Subcutaneous adipose tissue (tissue), 4 donors: ENCODE measurements around the gene PPP2R2B. TPM values are rescaled to one million over a fixed set of nuclear protein-coding genes. Genes with fewer than 3 reads are reported as not detected.

ENCODE experiments used
- CTCF ChIP-seq: fragments of 450-650 bp; IDR thresholded peaks from one replicate; pipeline ENCODE4 v1.5.1; 2016; ENCODE audit warnings: low read depth, mild to moderate bottlenecking, control low read depth, antibody characterized with exemption, moderate library complexity
- total RNA-seq, 4 donors: library from RNA; depleted of rRNA; stranded (reverse); fragments of >200 nt; gene quantifications; one replicate each; pipeline ENCODE4 v1.1.0, GENCODE V29; 2016

The PPP2R2B gene
- total RNA-seq, 4 donors from 2014 or later, result 0.34 to 0.66 TPM; not detected in 2

GRCh38 chr5:146618434-146618833, 260.1 kb downstream of the PPP2R2B start:
- no peak for TF ChIP-seq CTCF

- no peak for TF ChIP-seq CTCF
Measured at GRCh38 chr5:146607659-146608332, 270.8 kb downstream of the PPP2R2B start.

- no peak for TF ChIP-seq CTCF
Measured at GRCh38 chr5:146606893-146607292, 271.7 kb downstream of the PPP2R2B start.

- TF ChIP-seq CTCF, result no peak
Measured at GRCh38 chr5:146600376-146600775, 278.2 kb downstream of the PPP2R2B start.

- no peak for TF ChIP-seq CTCF
Measured at GRCh38 chr5:146599261-146599660, 279.3 kb downstream of the PPP2R2B start.

GRCh38 chr5:146595088-146595487, 283.5 kb downstream of the PPP2R2B start:
- TF ChIP-seq CTCF, result no peak

GRCh38 chr5:146592352-146592751, 286.2 kb downstream of the PPP2R2B start:
- no peak for TF ChIP-seq CTCF
